HEK293T (cell line): ENCODE measurements around the gene ZBTB40.

Source experiments
- ARNT ChIP-seq: fragments of 450-650 bp; IDR thresholded peaks from 2 replicates; pipeline ENCODE4 v1.6.1; 2017; ENCODE audit warnings: mild to moderate bottlenecking
- BHLHE40 ChIP-seq: fragments of 450-650 bp; IDR thresholded peaks from 2 replicates; pipeline ENCODE4 v1.6.1; 2016; ENCODE audit warnings: mild to moderate bottlenecking, moderate library complexity, borderline replicate concordance
- ELF4 ChIP-seq: fragments of 450-650 bp; IDR thresholded peaks from 2 replicates; pipeline ENCODE4 v1.6.1; 2017; ENCODE audit warnings: antibody characterized with exemption
- FOXA1 ChIP-seq: fragments of 450-650 bp; IDR thresholded peaks from 2 replicates; pipeline ENCODE4 v1.6.1; 2016; ENCODE audit warnings: mild to moderate bottlenecking
- FOXK2 ChIP-seq: fragments of 450-650 bp; IDR thresholded peaks from 2 replicates; pipeline ENCODE4 v1.6.1; 2016; ENCODE audit warnings: mild to moderate bottlenecking
- FOXM1 ChIP-seq: fragments of 450-650 bp; IDR thresholded peaks from 2 replicates; pipeline ENCODE4 v1.6.1; 2017; ENCODE audit warnings: mild to moderate bottlenecking, borderline replicate concordance
- L3MBTL2 ChIP-seq: fragments of 450-650 bp; conservative IDR thresholded peaks from 2 replicates; pipeline ENCODE4 v1.6.1; 2016; ENCODE audit warnings: mild to moderate bottlenecking
- NFRKB ChIP-seq: fragments of 450-650 bp; IDR thresholded peaks from 2 replicates; pipeline ENCODE4 v1.6.1; 2016; ENCODE audit warnings: mild to moderate bottlenecking, moderate library complexity
- SP1 ChIP-seq: fragments of 450-650 bp; IDR thresholded peaks from 2 replicates; pipeline ENCODE4 v1.6.1; 2017
- SUZ12 ChIP-seq: fragments of 450-650 bp; IDR thresholded peaks from 2 replicates; pipeline ENCODE4 v1.6.1; 2016; ENCODE audit warnings: mild to moderate bottlenecking
- ZNF384 ChIP-seq: fragments of 450-650 bp; IDR thresholded peaks from 2 replicates; pipeline ENCODE4 v1.6.1; 2016
- TF ChIP-seq, protein P1 (sequence below): fragments of 450-650 bp; IDR thresholded peaks from 2 replicates; pipeline ENCODE4 v1.6.1; 2016

GRCh38 chr1:22472596-22472995 is 20.9 kb downstream of the ZBTB40 start:
- TF ChIP-seq ZNF384 (no peak), ELF4 (no peak), BHLHE40 (no peak), SUZ12 (no peak), FOXA1 (no peak), FOXM1 (no peak), L3MBTL2 (no peak), NFRKB (no peak), ARNT (no peak), FOXK2 (no peak), SP1 (no peak)
- TF ChIP-seq, protein P1, sequence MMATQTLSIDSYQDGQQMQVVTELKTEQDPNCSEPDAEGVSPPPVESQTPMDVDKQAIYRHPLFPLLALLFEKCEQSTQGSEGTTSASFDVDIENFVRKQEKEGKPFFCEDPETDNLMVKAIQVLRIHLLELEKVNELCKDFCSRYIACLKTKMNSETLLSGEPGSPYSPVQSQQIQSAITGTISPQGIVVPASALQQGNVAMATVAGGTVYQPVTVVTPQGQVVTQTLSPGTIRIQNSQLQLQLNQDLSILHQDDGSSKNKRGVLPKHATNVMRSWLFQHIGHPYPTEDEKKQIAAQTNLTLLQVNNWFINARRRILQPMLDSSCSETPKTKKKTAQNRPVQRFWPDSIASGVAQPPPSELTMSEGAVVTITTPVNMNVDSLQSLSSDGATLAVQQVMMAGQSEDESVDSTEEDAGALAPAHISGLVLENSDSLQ = no peak
